AG04449 (cell line): ENCODE measurements around the gene CAV1.

Experiments used
- CTCF ChIA-PET: fragments of 350-600 bp; formaldehyde crosslinking; extraction: SDS; loops from one replicate; lab custom pipeline; 2021; ENCODE audit warnings: antibody characterized with exemption; lab: Yijun Ruan, JAX
- POLR2A ChIA-PET: fragments of 400-600, 350-600 bp; formaldehyde crosslinking; extraction: SDS; loops from one replicate; lab custom pipeline; 2020; ENCODE audit warnings: antibody characterized with exemption, inconsistent platforms; lab: Yijun Ruan, JAX
- DNase-seq: peaks from one replicate; pipeline ENCODE4 v3.0.0-alpha.2; 2010; ENCODE audit warnings: low read depth, low spot score
- H3K4me3 ChIP-seq: 2 replicates; pipeline ENCODE4 v1.5.1; 2011; ENCODE audit warnings: low read depth, mild to moderate bottlenecking, control low read depth, low read length
- TF ChIP-seq, protein P1 (sequence below): IDR thresholded peaks from one replicate; pipeline ENCODE4 v1.5.1; 2011; ENCODE audit warnings: mild to moderate bottlenecking, moderate library complexity, low read length, control low read depth, inconsistent platforms; ENCODE audit not compliant: insufficient read depth; ENCODE audit errors: missing control alignments

CAV1 gene

DNA sequence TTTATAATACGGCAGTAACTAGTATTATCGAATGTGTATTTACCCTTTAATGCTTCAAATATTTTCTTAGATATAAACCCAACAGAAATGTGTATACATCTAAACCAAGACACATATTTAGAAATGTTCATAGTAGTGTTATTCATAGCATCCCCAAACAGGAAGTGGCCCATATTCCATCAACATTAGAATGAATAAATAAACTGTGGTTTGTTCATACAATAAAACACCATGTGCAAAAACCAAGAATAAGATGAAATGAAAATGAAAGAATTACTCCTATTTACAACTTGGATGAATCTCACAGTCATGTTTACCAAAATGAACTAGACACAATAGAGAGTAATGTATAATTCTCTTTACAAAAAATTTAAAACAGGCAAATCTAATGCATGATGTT lies 34.5 kb upstream of the CAV1 start:
- DNase-seq: no peak
- TF ChIP-seq, protein P1, sequence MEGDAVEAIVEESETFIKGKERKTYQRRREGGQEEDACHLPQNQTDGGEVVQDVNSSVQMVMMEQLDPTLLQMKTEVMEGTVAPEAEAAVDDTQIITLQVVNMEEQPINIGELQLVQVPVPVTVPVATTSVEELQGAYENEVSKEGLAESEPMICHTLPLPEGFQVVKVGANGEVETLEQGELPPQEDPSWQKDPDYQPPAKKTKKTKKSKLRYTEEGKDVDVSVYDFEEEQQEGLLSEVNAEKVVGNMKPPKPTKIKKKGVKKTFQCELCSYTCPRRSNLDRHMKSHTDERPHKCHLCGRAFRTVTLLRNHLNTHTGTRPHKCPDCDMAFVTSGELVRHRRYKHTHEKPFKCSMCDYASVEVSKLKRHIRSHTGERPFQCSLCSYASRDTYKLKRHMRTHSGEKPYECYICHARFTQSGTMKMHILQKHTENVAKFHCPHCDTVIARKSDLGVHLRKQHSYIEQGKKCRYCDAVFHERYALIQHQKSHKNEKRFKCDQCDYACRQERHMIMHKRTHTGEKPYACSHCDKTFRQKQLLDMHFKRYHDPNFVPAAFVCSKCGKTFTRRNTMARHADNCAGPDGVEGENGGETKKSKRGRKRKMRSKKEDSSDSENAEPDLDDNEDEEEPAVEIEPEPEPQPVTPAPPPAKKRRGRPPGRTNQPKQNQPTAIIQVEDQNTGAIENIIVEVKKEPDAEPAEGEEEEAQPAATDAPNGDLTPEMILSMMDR: no peak
- POLR2A ChIA-PET: no interaction called here
- CTCF ChIA-PET: no interaction called here
- no peak overlapping the region for H3K4me3 ChIP-seq

DNA sequence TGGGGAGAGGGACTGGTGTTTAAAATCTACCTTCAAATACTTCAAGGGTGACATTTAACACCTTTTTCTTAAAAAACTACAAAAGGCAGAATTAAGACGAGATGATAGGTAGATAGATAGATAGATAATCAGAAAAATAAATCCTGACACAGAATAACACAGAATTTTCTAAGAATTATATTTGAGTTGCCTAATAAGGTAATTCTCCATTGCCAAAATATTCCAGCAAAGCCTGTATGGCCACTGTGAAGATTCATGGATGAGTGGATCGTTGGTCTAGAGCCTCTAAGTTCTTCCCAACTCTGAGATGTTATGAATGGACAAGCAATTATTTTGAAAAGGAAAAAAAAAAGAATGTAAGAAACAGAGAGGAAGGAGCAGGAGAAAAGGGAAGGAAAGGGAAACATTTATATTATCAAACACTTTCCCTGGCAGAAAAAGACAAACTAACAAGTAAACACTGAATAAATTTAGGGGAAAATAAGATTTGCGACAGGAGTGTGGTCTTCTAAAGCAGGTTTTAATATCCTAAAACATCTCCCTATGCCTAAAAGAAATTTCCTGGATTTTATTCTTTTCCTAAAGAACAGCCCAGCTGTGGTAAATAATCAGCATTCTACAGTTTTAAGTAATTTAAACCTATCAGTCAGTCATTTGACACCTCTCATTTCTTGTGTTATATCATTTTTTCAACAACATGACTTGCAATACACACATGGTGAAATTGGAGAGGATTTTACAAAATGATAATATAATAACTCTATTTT lies 32.8 kb upstream of the CAV1 start:
- no peak for DNase-seq
- TF ChIP-seq, protein P1: no peak
- no peak overlapping the region for H3K4me3 ChIP-seq
- POLR2A ChIA-PET: no interaction called here
- CTCF ChIA-PET: interaction anchor here (1.0 to 1.4 kb wide), 2 partner anchors 34 to 233 kb away, joined by 3 to 4 read pairs; no protein-coding TSS in a partner anchor

DNA sequence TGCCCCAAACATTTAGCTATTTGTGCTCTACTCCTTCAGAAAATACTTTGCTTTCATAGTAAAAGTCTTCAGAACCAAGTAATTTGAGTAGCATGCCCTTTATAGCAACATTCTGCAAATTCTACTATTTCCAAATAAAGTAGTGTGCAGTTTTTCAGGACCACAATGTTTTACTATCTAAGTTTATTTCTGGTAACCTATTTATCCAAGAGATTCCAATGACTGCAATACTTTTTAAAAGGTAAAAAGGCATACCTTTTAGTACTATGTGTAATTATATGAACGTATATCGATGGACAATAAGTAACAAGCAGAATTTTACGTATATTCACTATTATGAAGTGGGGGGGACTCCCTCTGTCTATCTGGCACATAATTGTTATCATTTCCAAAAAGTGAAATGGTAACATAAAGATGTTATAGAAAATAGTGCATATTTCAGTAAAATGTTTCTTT lies 32.2 kb upstream of the CAV1 start:
- no peak for DNase-seq
- CTCF ChIA-PET: interaction anchor here (1.0 kb wide), 1 partner anchor 33 kb away, joined by 3 read pairs; no protein-coding TSS in a partner anchor
- TF ChIP-seq, protein P1: no peak
- POLR2A ChIA-PET: no interaction called here
- H3K4me3 ChIP-seq: no peak overlapping the region

DNA sequence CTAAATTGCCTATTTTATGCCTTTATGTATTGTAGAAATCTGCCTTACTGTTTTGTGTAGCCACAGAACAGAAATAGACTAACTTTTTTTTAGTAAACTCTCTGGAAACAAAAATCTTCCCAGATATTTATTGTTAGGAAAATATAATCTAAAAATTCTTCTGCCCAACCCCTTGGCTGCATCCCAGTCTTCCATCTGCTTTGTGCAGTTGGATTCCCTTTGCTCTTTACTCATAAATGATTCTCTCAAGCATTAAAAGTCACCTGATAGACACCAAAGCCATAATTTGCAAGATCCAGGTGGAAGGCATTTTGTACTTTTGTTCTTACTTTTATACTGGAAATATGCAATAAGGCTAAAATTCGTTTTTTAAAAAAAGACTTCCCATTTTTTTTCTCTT lies 31.4 kb upstream of the CAV1 start:
- no peak overlapping the region for H3K4me3 ChIP-seq
- ChIA-PET POLR2A (no interaction called here), CTCF (no interaction called here)
- DNase-seq: no peak
- TF ChIP-seq, protein P1: no peak

DNA sequence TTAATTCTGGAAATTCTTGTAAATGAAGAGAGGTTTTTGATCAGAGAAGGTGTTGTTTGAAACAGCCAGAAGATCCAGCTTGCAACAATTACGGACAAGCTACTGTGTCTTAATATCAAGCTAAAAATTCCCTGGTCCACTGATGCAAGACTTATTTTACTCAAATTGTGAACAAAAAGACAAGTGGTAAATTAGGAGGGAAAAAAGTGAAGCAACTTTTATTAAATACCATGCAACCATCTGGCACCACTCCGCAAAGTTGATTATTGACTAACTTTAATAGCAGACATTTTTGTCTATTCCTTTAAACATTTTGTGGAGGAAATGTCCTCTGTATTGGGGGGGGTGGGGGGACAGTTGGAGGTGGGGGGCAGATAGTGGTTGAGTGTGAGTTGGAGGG lies 30.4 kb upstream of the CAV1 start:
- ChIA-PET CTCF (interaction anchor here (1.5 to 1.6 kb wide), 2 partner anchors 9 to 235 kb away, joined by 4 to 5 read pairs; no protein-coding TSS in a partner anchor), POLR2A (no interaction called here)
- no peak overlapping the region for H3K4me3 ChIP-seq
- no peak for DNase-seq
- TF ChIP-seq, protein P1: no peak

DNA sequence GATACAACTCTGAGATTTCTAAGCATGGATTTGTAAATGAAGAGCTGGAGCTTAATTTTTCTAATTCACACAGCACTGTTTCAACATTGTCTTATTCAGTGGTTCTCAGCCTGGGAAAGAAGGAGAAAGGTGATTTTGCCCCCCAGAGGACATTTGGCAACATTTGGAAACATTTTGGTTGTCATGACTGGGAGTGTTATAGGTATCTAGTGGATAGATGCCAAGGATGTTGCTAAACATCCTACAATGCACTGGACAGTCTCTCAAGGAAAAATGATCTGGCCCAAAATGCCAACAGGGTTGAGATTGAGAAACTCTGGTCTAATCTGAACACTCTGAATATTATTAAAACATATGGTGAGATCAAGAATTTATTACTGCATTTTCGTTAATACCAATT lies 29.1 kb upstream of the CAV1 start:
- TF ChIP-seq, protein P1: no peak
- ChIA-PET POLR2A (no interaction called here), CTCF (interaction anchor here (0.9 to 1.7 kb wide), 3 partner anchors 15 to 93 kb away, joined by 3 to 4 read pairs (median 3); no protein-coding TSS in a partner anchor)

More for the DNA sequence above, 29.1 kb upstream of the CAV1 start:
- DNase-seq: no peak
- H3K4me3 ChIP-seq: no peak overlapping the region
